ENCODE data around the gene ASIC4. TPM values are rescaled to one million over a fixed set of nuclear protein-coding genes. Genes with fewer than 3 reads are reported as not detected.

ASIC4 gene
- total RNA-seq, 1 experiment from 2014 or later, result 0.17 TPM

DNA sequence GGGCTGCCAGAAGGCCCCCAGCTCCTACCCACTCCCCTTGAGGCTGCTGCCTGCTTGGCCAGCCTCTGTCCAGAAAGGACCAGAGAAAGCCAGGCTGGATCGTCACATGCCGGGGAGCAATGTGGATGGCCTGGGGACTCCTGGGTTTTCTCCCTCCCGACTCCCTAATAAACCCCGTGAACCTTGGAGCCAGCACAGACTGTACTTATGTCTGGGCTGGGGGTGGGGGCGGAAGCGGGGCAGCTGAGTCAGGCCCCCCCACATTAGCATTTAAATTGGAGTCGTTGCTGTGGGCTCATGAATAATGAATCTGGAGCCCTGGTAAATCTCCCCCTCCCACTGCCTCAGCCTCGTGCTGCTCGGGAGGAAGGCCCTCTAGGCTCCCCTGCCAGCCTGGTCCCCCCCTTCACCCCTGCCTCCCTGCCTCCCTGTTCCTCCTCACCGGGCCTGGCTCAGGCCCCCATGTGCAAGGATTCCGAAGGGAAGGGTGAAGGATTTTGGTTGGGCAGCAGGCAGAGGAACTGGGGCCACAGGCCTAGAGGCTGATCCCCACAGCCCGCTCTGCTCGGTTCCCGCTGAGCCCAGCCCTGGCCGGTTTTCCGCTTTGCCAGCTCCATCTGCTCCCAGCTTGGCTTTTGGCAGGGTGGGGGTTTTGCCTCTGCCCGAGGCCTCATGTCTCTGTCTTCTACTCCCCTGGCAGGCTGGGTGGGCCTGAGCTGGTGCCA, 7.3 kb upstream of the ASIC4 start:
- Mint-ChIP-seq H3K27me3 (ENCODE audit: unreplicated experiment) (peaks cover 30% of the 10 kb centered on the region), H3K9me3 (ENCODE audit: low read depth, unreplicated experiment) (no peaks in the 10 kb centered on the region), H3K36me3 (ENCODE audit: insufficient read depth, unreplicated experiment) (peaks cover 29% of the 10 kb centered on the region), H3K27ac (ENCODE audit: unreplicated experiment) (no peak overlapping the region), H3K4me1 (ENCODE audit: low read depth, unreplicated experiment) (peaks cover 11% of the 10 kb centered on the region), H3K4me3 (ENCODE audit: low read depth, unreplicated experiment) (no peak overlapping the region)
- BruUV-seq (replicated peaks), result no TSS peak
- CTCF ChIA-PET, result interaction anchor here (3.9 kb wide), 1 partner anchor 8 kb away, joined by 35 read pairs; the partner anchor contains the start of gene GMPPA
- TF ChIP-seq, protein P1, sequence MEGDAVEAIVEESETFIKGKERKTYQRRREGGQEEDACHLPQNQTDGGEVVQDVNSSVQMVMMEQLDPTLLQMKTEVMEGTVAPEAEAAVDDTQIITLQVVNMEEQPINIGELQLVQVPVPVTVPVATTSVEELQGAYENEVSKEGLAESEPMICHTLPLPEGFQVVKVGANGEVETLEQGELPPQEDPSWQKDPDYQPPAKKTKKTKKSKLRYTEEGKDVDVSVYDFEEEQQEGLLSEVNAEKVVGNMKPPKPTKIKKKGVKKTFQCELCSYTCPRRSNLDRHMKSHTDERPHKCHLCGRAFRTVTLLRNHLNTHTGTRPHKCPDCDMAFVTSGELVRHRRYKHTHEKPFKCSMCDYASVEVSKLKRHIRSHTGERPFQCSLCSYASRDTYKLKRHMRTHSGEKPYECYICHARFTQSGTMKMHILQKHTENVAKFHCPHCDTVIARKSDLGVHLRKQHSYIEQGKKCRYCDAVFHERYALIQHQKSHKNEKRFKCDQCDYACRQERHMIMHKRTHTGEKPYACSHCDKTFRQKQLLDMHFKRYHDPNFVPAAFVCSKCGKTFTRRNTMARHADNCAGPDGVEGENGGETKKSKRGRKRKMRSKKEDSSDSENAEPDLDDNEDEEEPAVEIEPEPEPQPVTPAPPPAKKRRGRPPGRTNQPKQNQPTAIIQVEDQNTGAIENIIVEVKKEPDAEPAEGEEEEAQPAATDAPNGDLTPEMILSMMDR (IDR thresholded peaks at IDR 0.05; ENCODE audit: unreplicated experiment), result no peak
- intact Hi-C loops (cut with micrococcal nuclease; ENCODE audit: unreplicated experiment), result no loop called here
- DNase-seq, result no peak

DNA sequence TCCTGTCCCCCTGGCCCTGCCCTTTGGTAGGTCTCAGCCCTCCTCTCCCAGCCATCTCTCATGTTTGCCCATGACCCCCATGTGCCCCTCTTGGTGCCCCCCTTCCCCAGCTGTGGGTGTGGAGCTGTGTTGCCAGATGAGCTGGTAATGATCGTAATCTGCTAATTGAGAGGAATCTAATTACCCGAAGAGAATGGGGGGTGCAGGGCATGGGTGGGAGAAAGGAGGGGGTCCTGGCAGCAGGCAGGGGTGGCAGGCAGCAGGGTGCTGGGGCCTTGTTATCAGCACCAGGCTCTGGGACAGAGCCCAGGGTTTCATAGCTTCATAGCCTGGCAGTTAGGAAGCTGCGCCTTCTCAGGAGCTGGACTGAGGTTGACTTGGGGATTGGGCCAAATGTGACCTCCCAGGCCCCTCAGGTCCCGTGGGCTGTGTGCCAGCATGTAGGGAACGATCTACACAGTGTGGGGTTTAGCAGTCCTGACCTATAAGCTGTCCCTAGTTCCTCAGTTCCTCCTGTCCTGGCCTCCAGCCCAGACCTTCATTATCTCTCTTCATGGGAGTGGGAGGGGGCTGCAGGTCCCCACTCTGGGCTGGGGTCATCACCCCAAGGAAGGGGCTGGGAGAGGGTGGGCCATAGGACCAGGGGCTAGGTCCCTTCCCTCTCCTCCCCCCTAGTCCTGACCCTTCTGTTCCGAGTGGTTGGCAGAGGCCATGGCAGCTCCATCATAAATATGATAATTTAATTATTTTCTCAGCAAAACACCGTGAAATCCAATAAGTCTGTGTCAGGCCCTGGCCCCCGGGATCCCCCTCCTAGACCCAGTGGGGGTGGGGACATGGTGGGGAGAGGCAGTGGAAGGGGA, 6.5 kb upstream of the ASIC4 start:
- TF ChIP-seq, protein P1 (IDR thresholded peaks at IDR 0.05; ENCODE audit: unreplicated experiment), result no peak
- Mint-ChIP-seq H3K4me3 (ENCODE audit: low read depth, unreplicated experiment) (no peak overlapping the region), H3K36me3 (ENCODE audit: insufficient read depth, unreplicated experiment) (peaks cover 29% of the 10 kb centered on the region), H3K27me3 (ENCODE audit: unreplicated experiment) (peaks cover 38% of the 10 kb centered on the region), H3K9me3 (ENCODE audit: low read depth, unreplicated experiment) (no peaks in the 10 kb centered on the region), H3K4me1 (ENCODE audit: low read depth, unreplicated experiment) (peaks cover 11% of the 10 kb centered on the region), H3K27ac (ENCODE audit: unreplicated experiment) (no peak overlapping the region)
- no peak for DNase-seq
- intact Hi-C loops (cut with micrococcal nuclease; ENCODE audit: unreplicated experiment), result no loop called here
- BruUV-seq (replicated peaks), result no TSS peak
- CTCF ChIA-PET, result interaction anchor here (0.8 to 3.9 kb wide), 2 partner anchors 9 to 12 kb away, joined by 3 to 35 read pairs; partner anchors contain the start of gene GMPPA

DNA sequence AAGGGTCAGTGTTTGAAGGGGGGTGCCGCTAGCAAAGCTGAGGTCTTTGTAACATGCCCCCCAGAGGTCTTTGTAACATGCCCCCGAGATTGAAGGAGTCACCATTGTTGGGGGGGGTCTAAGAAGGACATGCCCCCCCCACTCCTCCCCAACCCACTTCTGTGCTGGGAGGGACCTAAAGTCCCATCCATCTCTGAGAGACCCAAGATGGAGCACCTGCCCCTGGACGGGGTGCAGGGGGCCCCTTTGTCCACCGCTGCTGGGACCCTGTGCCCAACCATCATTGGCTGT, 5.9 kb upstream of the ASIC4 start:
- CTCF ChIA-PET, result interaction anchor here (0.8 to 3.9 kb wide), 2 partner anchors 10 to 13 kb away, joined by 3 to 35 read pairs; partner anchors contain the start of gene GMPPA
- Mint-ChIP-seq H3K9me3 (ENCODE audit: low read depth, unreplicated experiment) (no peaks in the 10 kb centered on the region), H3K27me3 (ENCODE audit: unreplicated experiment) (peaks cover 44% of the 10 kb centered on the region), H3K27ac (ENCODE audit: unreplicated experiment) (no peak overlapping the region), H3K4me3 (ENCODE audit: low read depth, unreplicated experiment) (no peak overlapping the region), H3K4me1 (ENCODE audit: low read depth, unreplicated experiment) (peaks cover 17% of the 10 kb centered on the region), H3K36me3 (ENCODE audit: insufficient read depth, unreplicated experiment) (peaks cover 32% of the 10 kb centered on the region)
- no peak for DNase-seq
- TF ChIP-seq, protein P1 (IDR thresholded peaks at IDR 0.05; ENCODE audit: unreplicated experiment), result no peak
- intact Hi-C loops (cut with micrococcal nuclease; ENCODE audit: unreplicated experiment), result no loop called here
- no TSS peak for BruUV-seq (replicated peaks)

DNA sequence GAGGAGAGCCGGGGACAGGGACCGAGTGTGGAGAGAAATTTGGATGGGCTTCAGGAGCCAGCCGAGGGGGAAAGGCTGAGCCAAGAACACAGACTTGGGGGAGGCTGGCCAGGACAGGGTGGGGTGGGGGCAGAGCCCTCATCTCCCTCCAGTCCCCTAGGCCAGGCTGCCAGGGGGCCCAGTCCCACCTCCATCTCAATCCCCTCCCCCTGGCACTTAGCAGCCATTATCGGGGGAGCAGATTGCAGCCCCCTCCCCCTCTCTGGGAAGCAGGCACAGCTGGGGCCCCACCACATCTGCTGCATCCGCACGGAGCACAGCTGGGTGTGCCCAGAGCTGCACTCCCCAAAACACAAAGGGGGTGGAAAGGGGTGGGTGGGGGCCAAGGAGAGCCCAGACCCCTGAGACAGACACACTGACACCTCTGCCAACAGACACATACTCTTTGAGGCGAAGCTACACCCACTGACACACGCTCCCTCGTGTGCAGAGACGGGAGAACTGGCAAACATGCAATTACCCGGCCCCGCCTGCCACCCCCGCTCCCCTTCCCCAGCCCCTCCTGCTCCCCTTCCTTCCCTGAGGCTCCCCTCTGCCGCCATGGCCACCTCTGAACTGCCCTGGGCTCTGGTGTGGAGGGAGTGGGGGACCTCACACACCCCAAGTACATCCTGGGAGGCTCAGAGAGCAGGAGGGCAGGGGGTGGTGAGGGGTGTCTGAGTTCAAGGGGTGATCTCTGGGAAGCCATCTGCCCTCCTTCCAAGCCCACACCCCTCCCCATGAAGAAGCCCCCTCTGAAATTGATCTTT, 5.1 kb upstream of the ASIC4 start:
- H3K27me3 Mint-ChIP-seq (ENCODE audit: unreplicated experiment), result peaks cover 52% of the 10 kb centered on the region
- peaks cover 38% of the 10 kb centered on the region for H3K36me3 Mint-ChIP-seq (ENCODE audit: insufficient read depth, unreplicated experiment)
- H3K9me3 Mint-ChIP-seq (ENCODE audit: low read depth, unreplicated experiment), result no peaks in the 10 kb centered on the region
- H3K27ac Mint-ChIP-seq (ENCODE audit: unreplicated experiment), result peak overlapping the region; percentile 72
- H3K4me1 Mint-ChIP-seq (ENCODE audit: low read depth, unreplicated experiment), result peaks cover 25% of the 10 kb centered on the region
- TF ChIP-seq, protein P1 (IDR thresholded peaks at IDR 0.05; ENCODE audit: unreplicated experiment), result no peak
- peak overlapping the region; percentile 79 for H3K4me3 Mint-ChIP-seq (ENCODE audit: low read depth, unreplicated experiment)
- no peak for DNase-seq
- CTCF ChIA-PET, result interaction anchor here (1.0 to 3.9 kb wide), 11 partner anchors 10 to 50 kb away, joined by 3 to 35 read pairs (median 8); partner anchors contain the start of gene GMPPA
- no TSS peak for BruUV-seq (replicated peaks)
- intact Hi-C loops (cut with micrococcal nuclease; ENCODE audit: unreplicated experiment), result no loop called here
